Middle frontal gyrus (tissue), 1 donor: ENCODE data around the gene LAMA1.

Source experiments
- DNase-seq: peaks from one replicate; pipeline ENCODE4 v3.0.0-alpha.2; 2015; ENCODE audit warnings: low spot score; ENCODE audit errors: extremely low spot score

Gene LAMA1

GRCh38 chr18:7112936-7113335 lies 4.7 kb downstream of the LAMA1 start:
- no peak for DNase-seq

GRCh38 chr18:7111134-7111533 lies 6.5 kb downstream of the LAMA1 start:
- no peak for DNase-seq

GRCh38 chr18:7105943-7106342 lies 11.7 kb downstream of the LAMA1 start:
- DNase-seq = no peak

GRCh38 chr18:7105268-7105667 lies 12.3 kb downstream of the LAMA1 start:
- DNase-seq = no peak

- no peak for DNase-seq
Measured at GRCh38 chr18:7104649-7105048, 12.9 kb downstream of the LAMA1 start.

- DNase-seq = no peak
Measured at GRCh38 chr18:7102131-7102530, 15.5 kb downstream of the LAMA1 start.

GRCh38 chr18:7096838-7097237 lies 20.8 kb downstream of the LAMA1 start:
- no peak for DNase-seq

- no peak for DNase-seq
Measured at GRCh38 chr18:7094427-7094826, 23.2 kb downstream of the LAMA1 start.

- DNase-seq = no peak
Measured at GRCh38 chr18:7090771-7091170, 26.8 kb downstream of the LAMA1 start.

- DNase-seq = no peak
Measured at GRCh38 chr18:7089369-7089768, 28.2 kb downstream of the LAMA1 start.

- no peak for DNase-seq
Measured at GRCh38 chr18:7084080-7085065, 33.2 kb downstream of the LAMA1 start.

GRCh38 chr18:7082671-7083070 lies 34.9 kb downstream of the LAMA1 start:
- DNase-seq = no peak

- no peak for DNase-seq
Measured at GRCh38 chr18:7079231-7079630, 38.4 kb downstream of the LAMA1 start.

- DNase-seq = no peak
Measured at GRCh38 chr18:7072593-7072992, 45.0 kb downstream of the LAMA1 start.

- no peak for DNase-seq
Measured at GRCh38 chr18:7071600-7071999, 46.0 kb downstream of the LAMA1 start.

GRCh38 chr18:7070466-7070865 lies 47.1 kb downstream of the LAMA1 start:
- no peak for DNase-seq

GRCh38 chr18:7068871-7069590 lies 48.6 kb downstream of the LAMA1 start:
- no peak for DNase-seq

- no peak for DNase-seq
Measured at GRCh38 chr18:7066965-7067555, 50.5 kb downstream of the LAMA1 start.

GRCh38 chr18:7065736-7066135 lies 51.9 kb downstream of the LAMA1 start:
- DNase-seq = no peak

GRCh38 chr18:7064346-7064745 lies 53.3 kb downstream of the LAMA1 start:
- no peak for DNase-seq

- no peak for DNase-seq
Measured at GRCh38 chr18:7062811-7063210, 54.8 kb downstream of the LAMA1 start.

- DNase-seq = no peak
Measured at GRCh38 chr18:7062236-7062635, 55.4 kb downstream of the LAMA1 start.
